Esophagus (tissue), 2 donors: ENCODE results near the gene POLE. TPM values are rescaled to one million over a fixed set of nuclear protein-coding genes. Genes with fewer than 3 reads are reported as not detected.

Source experiments
- H3K27ac ChIP-seq, 2 donors: one replicate each; pipeline ENCODE4 v1.5.1; 2013; ENCODE audit warnings: low read depth in 2 of 2, mild to moderate bottlenecking in 2 of 2, inconsistent platforms in 1 of 2, low read length in 1 of 2, moderate library complexity in 1 of 2
- H3K27me3 ChIP-seq, 2 donors: one replicate each; pipeline ENCODE4 v1.6.1; 2013; ENCODE audit warnings: low read length in 2 of 2, control low read depth in 1 of 2, mild to moderate bottlenecking in 1 of 2; ENCODE audit not compliant: insufficient read depth in 2 of 2, control insufficient read depth in 1 of 2
- H3K36me3 ChIP-seq, 2 donors: one replicate each; pipeline ENCODE4 v1.6.1; 2013; ENCODE audit warnings: low read length in 1 of 2; ENCODE audit not compliant: control insufficient read depth in 2 of 2, insufficient read depth in 2 of 2
- H3K4me1 ChIP-seq, 2 donors: one replicate each; pipeline ENCODE4 v1.6.1; 2013; ENCODE audit warnings: low read length in 1 of 2; ENCODE audit not compliant: control insufficient read depth in 2 of 2, insufficient read depth in 2 of 2
- H3K4me3 ChIP-seq, 2 donors: one replicate each; pipeline ENCODE4 v1.5.1; 2013; ENCODE audit warnings: low read length in 2 of 2, mild to moderate bottlenecking in 2 of 2, low read depth in 1 of 2, moderate library complexity in 1 of 2
- H3K9me3 ChIP-seq, 2 donors: one replicate each; pipeline ENCODE4 v1.6.1; 2013; ENCODE audit warnings: mild to moderate bottlenecking in 2 of 2, low read depth in 1 of 2, low read length in 1 of 2, moderate library complexity in 1 of 2; ENCODE audit not compliant: control insufficient read depth in 2 of 2, insufficient read depth in 1 of 2
- WGBS, 2 donors: extraction: QIAGEN DNeasy Blood & Tissue Kit; methylation state at CpG; one replicate each; pipeline ENCODE4 v1.1.7; 2013; 5-methylcytosine and 5-hydroxymethylcytosine counted together
- polyA plus RNA-seq, 2 donors: library from polyadenylated mRNA; stranded (reverse); fragments of 200-250 nt; gene quantifications; one replicate each; pipeline ENCODE4 v1.2.3, GENCODE V29; 2013
- donor health status: healthy with polysubstance abuse.
- donor health status: Bipolar disorder and iron deficiency.

POLE gene
- polyA plus RNA-seq, 2 donors, result 16.7 to 41.2 TPM

GRCh38 chr12:132648616-132649225, 38.4 kb downstream of the POLE start:
- peaks cover 12 to 34% of the 10 kb centered on the region in 2 donors for H3K36me3 ChIP-seq
- no peaks in the 10 kb centered on the region for H3K27me3 ChIP-seq
- H3K27ac ChIP-seq, result no peak overlapping the region
- no peaks in the 10 kb centered on the region for H3K9me3 ChIP-seq
- H3K4me3 ChIP-seq, result no peak overlapping the region
- WGBS, 2 donors, result 94 to 95% methylated on average over 24 of the region's 24 CpGs
- no peaks in the 10 kb centered on the region for H3K4me1 ChIP-seq

GRCh38 chr12:132647858-132648257, 39.3 kb downstream of the POLE start:
- Histone ChIP-seq H3K4me1 (no peaks in the 10 kb centered on the region), H3K36me3 (peaks cover 12 to 40% of the 10 kb centered on the region in 2 donors), H3K27me3 (no peaks in the 10 kb centered on the region), H3K9me3 (no peaks in the 10 kb centered on the region), H3K27ac (no peak overlapping the region), H3K4me3 (no peak overlapping the region)
- WGBS, 2 donors, result 94% methylated on average over 10 of the region's 10 CpGs

DNA sequence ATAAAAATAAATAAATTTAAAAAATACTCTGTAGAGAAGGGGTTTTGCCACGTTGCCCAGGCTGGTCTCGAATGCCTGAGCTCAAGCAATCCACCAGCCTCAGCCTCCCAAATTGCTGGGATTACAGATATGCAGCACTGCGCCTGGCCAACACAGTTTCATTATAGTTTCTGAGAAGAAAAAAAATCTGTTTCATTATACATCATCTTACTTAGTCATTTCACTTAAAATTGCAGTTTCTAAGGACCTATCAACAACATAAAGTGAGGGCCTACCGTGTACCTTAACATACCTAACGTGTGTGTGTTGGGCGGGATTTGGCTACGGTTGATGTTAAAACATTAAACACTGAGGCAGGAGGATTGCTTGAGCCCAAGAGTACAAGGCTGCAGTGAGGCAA, 40.3 kb downstream of the POLE start:
- no peaks in the 10 kb centered on the region for H3K4me1 ChIP-seq
- H3K9me3 ChIP-seq, result no peaks in the 10 kb centered on the region
- 89 to 93% methylated on average over 7 of the region's 7 CpGs for WGBS, 2 donors
- no peaks in the 10 kb centered on the region for H3K27me3 ChIP-seq
- H3K27ac ChIP-seq, result no peak overlapping the region
- H3K4me3 ChIP-seq, result no peak overlapping the region
- peaks cover 12 to 48% of the 10 kb centered on the region in 2 donors for H3K36me3 ChIP-seq

DNA sequence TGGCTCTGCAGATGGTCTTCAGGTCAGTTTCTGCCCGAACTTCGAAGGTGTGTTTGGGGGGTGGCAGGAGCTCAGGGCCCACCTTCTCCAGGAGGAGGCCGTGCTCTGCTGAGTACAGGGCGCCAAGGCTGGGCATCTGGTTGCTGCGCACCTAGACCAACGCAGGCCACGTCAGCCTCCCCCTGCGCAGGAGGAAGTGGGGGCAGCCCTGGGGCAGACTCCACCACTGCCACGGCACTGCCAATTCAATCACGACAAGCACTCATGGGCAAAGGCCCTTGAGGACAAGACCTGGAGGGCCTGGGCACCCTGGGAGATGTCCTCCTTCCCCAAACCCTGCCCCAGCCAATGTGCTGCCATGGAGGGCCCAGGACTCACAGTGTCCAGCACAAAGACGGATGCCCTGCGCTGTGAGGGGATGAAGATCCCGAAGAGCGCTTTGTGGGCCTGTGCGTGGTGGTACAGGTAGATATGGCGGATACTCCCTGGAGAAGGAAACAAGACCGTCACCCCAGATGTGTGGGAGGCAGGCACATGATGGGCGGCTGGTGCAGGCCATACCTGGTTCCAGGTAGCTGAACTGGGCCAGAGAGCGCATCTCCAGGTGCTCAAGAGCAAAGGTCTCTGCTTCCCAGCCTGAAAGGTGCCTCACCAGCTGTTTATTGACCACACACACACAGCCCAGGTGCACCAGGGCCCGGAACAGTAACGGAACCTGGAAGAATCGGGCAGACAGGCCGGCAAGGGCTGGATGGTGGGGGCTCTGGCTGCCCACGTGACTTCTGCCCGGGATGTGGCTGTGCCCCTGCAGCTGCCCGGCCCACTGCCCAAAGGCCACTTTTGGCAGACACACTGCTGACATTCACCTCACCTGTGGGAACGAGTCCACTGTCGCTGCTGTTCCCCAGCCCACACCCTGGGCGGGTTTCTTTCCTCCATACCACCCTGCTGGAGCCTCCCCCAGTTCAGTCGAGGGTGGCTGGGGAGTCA, 44.0 kb downstream of the POLE start:
- Histone ChIP-seq H3K27me3 (no peaks in the 10 kb centered on the region), H3K9me3 (peaks cover 0 to 2% of the 10 kb centered on the region in 2 donors)
- 95% methylated on average over 30 of the region's 30 CpGs for WGBS, 2 donors

DNA sequence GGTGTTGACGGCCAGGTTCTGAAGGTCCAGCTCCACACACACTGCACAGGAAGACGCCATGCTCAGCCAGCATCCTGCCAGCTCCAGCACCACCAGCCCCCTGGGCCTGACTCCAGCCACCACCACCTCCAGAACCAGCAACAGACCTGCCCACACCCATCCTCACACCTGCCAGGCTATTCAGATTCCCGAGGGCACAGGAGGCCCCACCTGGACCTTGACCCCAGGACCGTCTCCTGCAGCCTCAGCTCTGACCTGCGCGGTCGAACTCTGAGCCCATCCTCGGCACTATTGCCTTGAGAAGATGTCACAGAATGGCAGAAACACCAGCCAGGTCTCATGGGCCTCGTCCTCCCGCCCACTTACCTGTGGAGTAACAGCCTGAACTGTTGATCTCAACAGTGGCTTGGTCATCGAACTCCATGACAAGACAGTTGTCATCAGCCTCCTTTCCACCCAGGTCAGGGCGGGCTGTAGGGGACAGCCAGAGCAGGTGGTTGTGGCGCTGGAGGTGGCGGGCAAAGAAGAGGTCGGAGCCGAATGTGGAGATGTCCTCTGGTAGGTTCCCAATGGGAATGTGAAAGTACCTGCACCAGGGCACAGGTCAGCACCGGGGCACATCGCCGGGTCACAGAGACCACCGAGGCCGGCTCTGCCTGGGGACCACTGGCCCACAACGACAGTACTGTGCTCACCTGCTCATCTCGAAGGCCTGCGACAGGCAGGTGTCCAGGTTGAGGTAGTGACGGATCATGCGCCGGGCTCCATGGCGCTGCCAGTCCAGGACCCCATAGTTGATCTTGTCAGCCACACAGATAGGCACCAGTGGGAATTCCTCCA, 45.1 kb downstream of the POLE start:
- no peak overlapping the region for H3K4me3 ChIP-seq
- no peak overlapping the region for H3K27ac ChIP-seq
- 95 to 97% methylated on average over 28 of the region's 28 CpGs for WGBS, 2 donors
- peaks cover 0 to 2% of the 10 kb centered on the region in 2 donors for H3K9me3 ChIP-seq
- H3K36me3 ChIP-seq, result peaks cover 3 to 45% of the 10 kb centered on the region in 2 donors
- H3K4me1 ChIP-seq, result no peaks in the 10 kb centered on the region
- no peaks in the 10 kb centered on the region for H3K27me3 ChIP-seq

More for the DNA sequence above, 44.0 kb downstream of the POLE start:
- Histone ChIP-seq H3K4me3 (no peak overlapping the region), H3K4me1 (no peaks in the 10 kb centered on the region), H3K27ac (no peak overlapping the region), H3K36me3 (peaks cover 3 to 43% of the 10 kb centered on the region in 2 donors)

- 83 to 89% methylated on average over 10 of the region's 10 CpGs for WGBS, 2 donors
- Histone ChIP-seq H3K4me3 (no peak overlapping the region), H3K9me3 (peaks cover 0 to 2% of the 10 kb centered on the region in 2 donors), H3K4me1 (no peaks in the 10 kb centered on the region), H3K27ac (no peak overlapping the region), H3K27me3 (no peaks in the 10 kb centered on the region), H3K36me3 (peaks cover 3 to 50% of the 10 kb centered on the region in 2 donors)
These were observed 46.2 kb downstream of the POLE start for GRCh38 chr12:132640936-132641335.

GRCh38 chr12:132639956-132640520, 47.1 kb downstream of the POLE start:
- Histone ChIP-seq H3K4me1 (no peaks in the 10 kb centered on the region), H3K36me3 (peaks cover 3 to 52% of the 10 kb centered on the region in 2 donors), H3K27ac (no peak overlapping the region), H3K4me3 (no peak overlapping the region), H3K27me3 (no peaks in the 10 kb centered on the region), H3K9me3 (peaks cover 0 to 2% of the 10 kb centered on the region in 2 donors)
- WGBS, 2 donors, result 80 to 84% methylated on average over 12 of the region's 12 CpGs

GRCh38 chr12:132638541-132639408, 48.4 kb downstream of the POLE start:
- WGBS, 2 donors, result 76 to 81% methylated on average over 25 of the region's 25 CpGs
- H3K4me1 ChIP-seq, result no peaks in the 10 kb centered on the region
- H3K9me3 ChIP-seq, result peaks cover 0 to 2% of the 10 kb centered on the region in 2 donors
- H3K27ac ChIP-seq, result no peak overlapping the region
- H3K4me3 ChIP-seq, result no peak overlapping the region
- no peaks in the 10 kb centered on the region for H3K27me3 ChIP-seq
- peaks cover 5 to 62% of the 10 kb centered on the region in 2 donors for H3K36me3 ChIP-seq
